ENCODE data around the gene SHISA5.

- peak; percentile 10 for TF ChIP-seq CTCF (IDR thresholded peaks at IDR 0.05; ENCODE audit: borderline replicate concordance, extremely low read depth, low read length, poor library complexity, severe bottlenecking)
- no peak for TF ChIP-seq EZH2 (IDR thresholded peaks at IDR 0.05; ENCODE audit: borderline replicate concordance, low read depth, low read length, severe bottlenecking)
These were observed 64.0 kb downstream of the SHISA5 start, which contains the start of the genes CCDC51 and TMA7 for GRCh38 chr3:48439820-48440589.
